LHCN-M2 (cell line): ENCODE data around the gene CDCA7L. TPM values are rescaled to one million over a fixed set of nuclear protein-coding genes. Genes with fewer than 3 reads are reported as not detected.

Experiments
- DNase-seq: peaks from one replicate; pipeline ENCODE4 v3.0.0-alpha.2; 2012; ENCODE audit warnings: low read depth
- polyA plus RNA-seq: library from polyadenylated mRNA; unstranded; fragments of >200 nt; gene quantifications from one replicate; pipeline ENCODE4 v1.2.1, GENCODE V29; 2012; ENCODE audit warnings: missing spikeins
- total RNA-seq: library from RNA; depleted of rRNA; stranded (reverse); fragments of >200 nt; gene quantifications from 2 replicates; pipeline ENCODE4 v1.2.3, GENCODE V29; 2014; rRNA removed

Gene CDCA7L
- total RNA-seq: 71.2 and 72.8 TPM in 2 replicates
- 23.8 TPM for polyA plus RNA-seq

DNA sequence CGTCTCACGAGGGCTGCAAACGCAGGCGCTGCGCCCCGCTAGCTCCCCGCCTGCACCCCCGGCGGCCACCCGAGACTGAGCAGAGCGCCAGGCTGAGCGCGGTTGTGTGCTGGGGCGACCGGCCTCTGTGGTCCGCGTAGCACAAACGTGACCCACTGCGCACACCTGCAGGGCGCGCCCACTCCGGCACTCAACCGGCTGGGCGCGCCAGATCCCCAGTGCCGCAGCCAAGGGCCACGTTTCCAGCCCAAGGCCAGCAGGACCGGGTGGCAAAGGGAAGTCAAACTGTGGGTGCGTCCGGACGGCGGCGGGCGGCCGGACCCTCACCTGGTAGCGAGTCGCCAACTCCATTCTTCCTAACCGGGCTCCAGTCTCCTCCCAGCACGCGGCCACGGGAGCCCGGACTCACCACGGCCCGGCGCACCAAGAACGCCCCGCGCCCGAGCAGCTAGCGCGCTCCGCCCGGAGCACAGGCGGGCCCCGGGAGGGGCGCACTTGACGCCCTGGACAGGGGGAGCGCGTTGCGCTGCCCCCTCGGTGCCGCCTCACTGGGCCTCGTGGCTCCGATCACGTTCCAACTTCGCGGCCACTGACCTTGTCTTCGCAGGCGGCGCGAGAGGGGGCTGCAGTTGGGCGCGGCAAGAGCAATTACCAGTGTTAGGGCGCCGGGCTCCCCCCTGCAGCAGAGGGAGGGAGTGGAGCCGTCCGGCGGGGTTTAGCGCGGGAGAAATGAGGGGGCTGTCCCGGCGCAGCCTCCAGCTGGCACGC is at the start of gene CDCA7L:
CDCA7L (minus strand) TSS at position 446 of the 768 bp plus-strand sequence; CDS start at position 351, 95 bp downstream.
- DNase-seq: peak; percentile 83

- no peak for DNase-seq
Measured at GRCh38 chr7:21986096-21986495, 40.4 kb upstream of the CDCA7L start.

DNA sequence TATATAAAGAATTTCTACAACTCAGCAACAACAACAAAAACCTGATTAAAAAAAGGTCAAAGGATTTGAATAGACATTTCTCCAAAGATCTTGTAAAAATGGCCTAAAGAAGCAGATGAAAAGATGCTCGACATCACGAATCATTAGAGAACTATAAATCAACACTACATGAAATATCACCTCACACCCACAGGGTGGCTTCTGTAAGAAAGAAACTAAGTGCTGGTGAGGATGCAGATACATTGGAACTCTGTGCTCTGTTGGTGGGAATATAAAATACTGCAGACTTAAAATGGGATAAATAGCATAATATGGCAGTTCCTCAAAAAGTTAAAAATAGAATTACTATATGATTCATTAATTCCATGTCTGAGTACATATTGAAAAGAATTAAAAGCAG is 38.3 kb upstream of the CDCA7L start:
- DNase-seq: no peak

DNA sequence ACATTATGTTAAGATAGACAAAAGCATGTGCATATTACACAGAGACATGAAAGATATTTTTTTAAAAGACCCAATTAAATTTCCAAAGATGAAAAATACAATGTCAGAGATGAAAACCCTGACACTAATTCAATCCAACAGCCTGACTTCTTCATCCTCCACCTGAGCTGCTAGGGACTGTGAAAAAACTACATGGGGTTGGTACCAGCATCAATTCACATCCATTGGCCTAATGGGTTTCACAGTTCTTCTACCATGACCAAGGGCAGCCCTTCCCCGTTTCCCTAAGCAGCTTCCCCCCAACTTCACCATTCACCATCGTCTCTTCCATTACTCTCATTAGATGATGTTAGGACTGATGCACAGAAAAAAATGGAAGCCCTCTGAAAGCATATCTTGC is 37.4 kb upstream of the CDCA7L start:
- DNase-seq: no peak

- no peak for DNase-seq
Measured at GRCh38 chr7:21981524-21981923, 35.8 kb upstream of the CDCA7L start.

DNA sequence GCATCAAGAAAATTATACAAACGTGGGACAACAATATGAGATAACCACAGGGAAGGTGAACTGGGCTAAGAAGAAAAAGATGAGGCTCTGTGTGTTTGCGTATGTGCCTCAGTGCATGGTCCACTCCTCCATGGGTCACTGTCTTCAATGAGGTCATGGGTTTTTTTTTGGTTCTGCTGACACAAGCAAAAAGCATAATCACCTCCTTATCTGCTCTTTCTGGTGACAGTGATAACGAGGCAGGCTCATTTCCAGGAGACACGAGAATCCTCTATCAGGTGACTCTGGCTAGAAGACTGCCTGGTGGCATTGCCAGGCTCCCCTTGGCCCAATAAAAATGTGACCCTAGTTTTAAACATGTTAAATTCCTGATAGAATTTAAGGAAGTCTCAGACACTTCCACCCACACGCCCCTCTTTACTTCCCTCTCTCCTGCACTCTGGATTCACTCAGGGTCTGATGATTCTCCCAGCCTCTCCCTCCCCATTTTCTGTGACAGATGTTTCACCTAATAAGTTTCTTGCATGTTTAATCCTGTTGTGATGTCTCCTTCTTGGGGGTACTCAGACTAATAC is 35.3 kb upstream of the CDCA7L start:
- DNase-seq: no peak

DNA sequence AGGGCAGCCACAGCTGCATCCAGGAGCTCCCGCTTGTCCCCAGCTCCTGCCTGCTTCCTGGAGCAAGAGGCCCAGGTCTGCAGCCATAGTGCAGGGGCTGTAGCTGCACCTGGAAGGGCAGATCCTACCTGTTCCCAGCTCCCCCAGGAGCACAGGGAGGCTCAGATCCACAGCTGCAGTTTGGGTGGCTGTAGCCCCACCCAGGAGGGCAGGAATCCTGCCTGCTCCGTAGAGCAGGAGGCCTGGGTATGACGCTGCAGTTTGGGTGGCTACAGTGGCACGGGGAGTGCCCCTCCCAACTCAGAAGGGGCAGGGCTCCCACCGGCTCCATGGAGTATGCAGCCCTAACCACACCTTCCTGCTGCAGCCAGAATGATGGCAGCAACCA is 26.7 kb upstream of the CDCA7L start:
- no peak for DNase-seq

- DNase-seq: no peak
Measured at GRCh38 chr7:21971780-21972396, 26.2 kb upstream of the CDCA7L start.

GRCh38 chr7:21969822-21970221 is 24.1 kb upstream of the CDCA7L start:
- DNase-seq: no peak

GRCh38 chr7:21967598-21968003 is 21.9 kb upstream of the CDCA7L start:
- DNase-seq: no peak

GRCh38 chr7:21966271-21966670 is 20.6 kb upstream of the CDCA7L start:
- DNase-seq: no peak

- no peak for DNase-seq
Measured at GRCh38 chr7:21965291-21965690, 19.6 kb upstream of the CDCA7L start.

GRCh38 chr7:21962677-21963076 is 17.0 kb upstream of the CDCA7L start:
- DNase-seq: no peak

GRCh38 chr7:21960922-21961321 is 15.2 kb upstream of the CDCA7L start:
- DNase-seq: peak; percentile 86

GRCh38 chr7:21959387-21959776 is 13.7 kb upstream of the CDCA7L start:
- DNase-seq: no peak

DNA sequence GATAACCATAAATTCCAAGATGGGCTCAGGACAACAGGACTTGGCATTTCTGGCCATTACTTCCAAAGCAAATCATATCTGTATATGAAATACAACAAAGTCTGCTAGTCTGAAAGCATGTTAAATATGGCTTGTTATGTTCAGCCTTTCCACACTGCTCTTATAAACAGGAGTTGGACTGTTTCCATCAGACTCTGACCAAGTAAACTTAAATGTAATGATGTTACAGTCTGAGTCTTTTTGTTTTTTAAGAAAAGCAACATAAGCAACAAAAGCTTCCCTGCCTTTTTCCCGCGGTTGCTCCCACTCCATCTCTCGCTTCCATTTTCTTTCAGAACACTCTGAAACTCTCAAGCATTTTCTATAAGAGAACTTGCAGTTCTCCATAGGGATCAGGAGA is 8.1 kb upstream of the CDCA7L start:
- DNase-seq: no peak

- DNase-seq: no peak
Measured at GRCh38 chr7:21948887-21949540, 3.3 kb upstream of the CDCA7L start.

- DNase-seq: no peak
Measured at GRCh38 chr7:21948364-21948763, 2.7 kb upstream of the CDCA7L start.

DNA sequence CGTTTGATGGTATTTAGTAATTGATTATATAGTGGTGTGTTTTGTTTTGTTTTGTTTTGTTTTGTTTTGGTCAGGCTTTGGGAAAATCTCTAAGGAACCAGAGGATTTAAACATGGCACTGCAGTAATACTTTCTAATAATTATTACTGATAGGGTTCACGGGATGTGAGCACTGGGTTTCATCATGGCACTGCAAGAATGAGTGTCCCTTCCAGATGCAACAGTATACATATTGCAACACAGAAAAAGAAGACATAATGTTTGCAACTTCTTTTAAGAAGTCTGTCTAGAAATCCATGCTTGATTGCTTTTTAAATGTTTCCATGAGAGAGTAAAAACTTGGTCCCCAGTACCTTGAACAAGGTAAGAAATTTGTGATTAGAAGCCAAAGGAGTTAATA is 2.2 kb upstream of the CDCA7L start:
- no peak for DNase-seq

DNA sequence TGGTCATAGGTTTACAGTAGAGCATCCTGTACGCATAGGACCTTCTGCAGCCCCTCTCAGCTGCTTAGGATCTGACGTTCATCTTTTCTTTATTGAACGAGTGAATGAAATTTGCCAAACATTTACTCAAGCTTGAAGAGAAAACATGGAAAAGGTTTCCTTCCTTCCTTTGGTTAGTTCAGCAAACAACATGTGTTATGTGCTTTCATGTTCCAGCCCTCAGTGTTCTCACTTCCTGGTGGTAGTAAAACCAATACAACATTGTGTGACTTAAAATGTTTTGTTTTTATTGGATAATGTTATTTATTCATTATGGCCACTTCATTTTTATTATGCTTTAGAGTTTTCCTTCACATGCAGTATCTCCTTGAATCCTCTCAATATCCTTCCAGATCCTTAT is 1.4 kb upstream of the CDCA7L start:
- DNase-seq: no peak

DNA sequence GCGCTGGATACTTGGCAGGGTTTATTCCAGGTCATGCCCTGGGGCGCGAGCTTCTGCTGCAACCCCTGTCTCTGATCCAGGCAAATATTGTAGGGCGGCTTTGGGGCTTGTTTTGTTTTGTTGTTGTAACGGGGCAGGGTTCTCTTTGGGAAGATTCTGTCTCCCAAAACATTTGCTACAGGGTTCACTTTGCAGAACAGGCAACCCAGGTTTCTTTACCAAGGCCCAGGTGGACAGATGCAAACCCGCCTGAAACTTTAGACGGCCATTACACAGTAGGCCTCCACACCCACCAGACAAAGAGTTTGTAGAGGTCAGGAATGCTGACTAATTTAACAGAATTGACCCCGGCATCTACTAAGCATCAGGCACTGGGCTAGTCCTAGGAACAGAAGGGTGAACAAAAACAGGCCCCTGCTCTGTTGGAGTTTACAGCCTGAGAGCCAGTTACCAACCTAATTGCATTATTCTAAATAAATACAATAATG is 567 bp upstream of the CDCA7L start:
- DNase-seq: no peak
